WTC11 (cell line): Measurements from ENCODE around the gene TDRD10. TPM values are rescaled to one million over a fixed set of nuclear protein-coding genes. Genes with fewer than 3 reads are reported as not detected.
A peak's percentile ranks its signal among the peaks of the same experiment; 100 is the strongest.

Source experiments
- ATAC-seq: fragments of 200-7000 bp; cut with Tn5 transposase; 2 replicates; pipeline ENCODE4 v1.10.0; 2021; ENCODE audit warnings: mild to moderate bottlenecking, moderate library complexity
- CTCF ChIA-PET: fragments of 300-600 bp; sonication (Branson Sonifier 250); formaldehyde crosslinking; loops from one replicate; lab custom pipeline; 2021; ENCODE audit warnings: antibody characterized with exemption; lab: Charles Lee
- POLR2A ChIA-PET: fragments of 350-600 bp; sonication (Branson Sonifier 250); formaldehyde crosslinking; loops from one replicate; lab custom pipeline; 2021; ENCODE audit warnings: antibody characterized with exemption; lab: Charles Lee
- DNase-seq: peaks from one replicate; pipeline ENCODE4 v3.0.0; 2021; ENCODE audit warnings: low spot score
- H3K27ac Mint-ChIP-seq: 2 replicates; pipeline ENCODE4 v1.8.0; 2021; ENCODE audit warnings: mixed read lengths
- H3K27me3 Mint-ChIP-seq: 2 replicates; pipeline ENCODE4 v1.8.0; 2021; ENCODE audit warnings: low read depth, mild to moderate bottlenecking, moderate library complexity, mixed read lengths
- H3K36me3 Mint-ChIP-seq: 2 replicates; pipeline ENCODE4 v1.8.0; 2021; ENCODE audit warnings: mixed read lengths
- H3K4me1 Mint-ChIP-seq: 2 replicates; pipeline ENCODE4 v1.8.0; 2022; ENCODE audit warnings: mixed read lengths
- H3K4me3 Mint-ChIP-seq: 2 replicates; pipeline ENCODE4 v1.8.0; 2021; ENCODE audit warnings: mild to moderate bottlenecking, moderate library complexity, mixed read lengths
- H3K9me3 Mint-ChIP-seq: 2 replicates; pipeline ENCODE4 v1.8.0; 2021; ENCODE audit warnings: mixed read lengths
- EMX1 ChIP-seq: fragments of 250-450 bp; sonication (Bioruptor Pico); IDR thresholded peaks from 2 replicates; pipeline ENCODE4 v1.8.0; 2021; ENCODE audit warnings: mild to moderate bottlenecking
- ESRRA ChIP-seq: sonication (generic); formaldehyde crosslinking; IDR thresholded peaks from 2 replicates; pipeline ENCODE4 v1.8.1; 2022; ENCODE audit warnings: mild to moderate bottlenecking, missing genetic modification reagents, borderline replicate concordance
- FOXK1 ChIP-seq: sonication (generic); formaldehyde crosslinking; IDR thresholded peaks from 2 replicates; pipeline ENCODE4 v1.8.0; 2022; ENCODE audit warnings: mild to moderate bottlenecking, moderate library complexity, missing genetic modification reagents
- KAT7 ChIP-seq: sonication (generic); formaldehyde crosslinking; IDR thresholded peaks from 2 replicates; pipeline ENCODE4 v1.8.1; 2023; ENCODE audit warnings: missing genetic modification reagents, mild to moderate bottlenecking, borderline replicate concordance
- MXD4 ChIP-seq: fragments of 250-450 bp; sonication (Bioruptor Pico); IDR thresholded peaks from 2 replicates; pipeline ENCODE4 v1.8.0; 2021; ENCODE audit warnings: mild to moderate bottlenecking, moderate library complexity, borderline replicate concordance
- SMAD3 ChIP-seq: sonication (generic); formaldehyde crosslinking; IDR thresholded peaks from 2 replicates; pipeline ENCODE4 v1.8.0; 2022; ENCODE audit warnings: missing genetic modification reagents, mild to moderate bottlenecking, borderline replicate concordance
- TEAD4 ChIP-seq: sonication (generic); formaldehyde crosslinking; IDR thresholded peaks from 2 replicates; pipeline ENCODE4 v1.8.0; 2022; ENCODE audit warnings: mild to moderate bottlenecking, missing genetic modification reagents
- ZBTB21 ChIP-seq: sonication (generic); formaldehyde crosslinking; IDR thresholded peaks from 2 replicates; pipeline ENCODE4 v1.8.1; 2023; ENCODE audit warnings: mild to moderate bottlenecking, missing genetic modification reagents, borderline replicate concordance
- total RNA-seq: library from RNA; stranded (reverse); gene quantifications from 3 replicates; pipeline ENCODE4 v1.2.3, GENCODE V29; 2021
- TF ChIP-seq, protein P1 (sequence below): fragments of 250-450 bp; sonication (Bioruptor Pico); IDR thresholded peaks from 2 replicates; pipeline ENCODE4 v1.9.0; 2021; ENCODE audit warnings: mild to moderate bottlenecking, borderline replicate concordance
- TF ChIP-seq, protein P2 (sequence below): fragments of 200-600 bp; IDR thresholded peaks from 2 replicates; pipeline ENCODE4 v1.8.0; 2022; ENCODE audit warnings: antibody characterized with exemption
- TF ChIP-seq, protein P3 (sequence below): sonication (generic); formaldehyde crosslinking; IDR thresholded peaks from 2 replicates; pipeline ENCODE4 v1.8.1; 2022; ENCODE audit warnings: low read depth, missing genetic modification reagents, borderline replicate concordance
- TF ChIP-seq, protein P4 (sequence below): sonication (generic); formaldehyde crosslinking; IDR thresholded peaks from 2 replicates; pipeline ENCODE4 v1.8.1; 2022; ENCODE audit warnings: mild to moderate bottlenecking, missing genetic modification reagents, moderate library complexity, borderline replicate concordance
- TF ChIP-seq, protein P5 (sequence below): sonication (generic); formaldehyde crosslinking; IDR thresholded peaks from 2 replicates; pipeline ENCODE4 v1.8.0; 2023; ENCODE audit warnings: missing genetic modification reagents, mild to moderate bottlenecking, borderline replicate concordance

The TDRD10 gene
- total RNA-seq, 1 experiment from 2014 or later = 0.09 TPM

DNA sequence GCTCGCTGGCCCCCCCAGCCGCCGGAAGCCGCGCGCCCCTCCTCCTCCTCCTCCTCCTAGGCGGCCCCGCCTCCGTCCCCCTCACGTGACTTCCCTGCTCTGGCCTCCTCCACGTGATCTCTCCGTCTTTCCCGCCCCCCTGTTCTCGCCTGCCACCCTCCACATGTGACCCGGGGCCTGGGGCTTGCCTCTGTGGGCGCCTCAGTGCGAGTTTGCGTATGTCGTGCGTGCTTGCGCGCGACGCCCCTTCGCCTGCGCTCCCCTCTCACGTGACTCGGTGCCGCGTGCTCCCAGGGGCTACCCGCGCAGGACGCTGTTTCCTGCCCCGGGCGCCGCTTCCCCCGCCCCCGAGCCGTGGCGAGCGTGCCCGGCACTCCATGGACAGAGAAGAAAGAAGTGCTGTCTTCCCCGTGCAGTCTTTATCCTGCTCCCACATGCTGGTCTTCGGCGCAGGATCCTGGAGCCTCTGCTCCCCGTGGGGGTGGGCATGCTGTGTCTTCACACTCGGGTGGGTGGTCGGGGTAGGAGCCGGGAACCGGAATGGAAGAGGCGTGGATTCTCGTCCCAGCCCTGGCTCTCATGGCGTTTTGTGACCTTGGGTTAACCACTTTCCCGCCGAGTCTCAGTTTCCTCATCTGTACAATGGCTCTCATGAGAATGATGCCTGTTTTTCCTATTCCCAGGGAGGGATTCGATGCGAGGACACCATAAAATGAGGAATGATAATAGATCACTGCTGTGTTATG, 56.9 kb downstream of the TDRD10 start (continued):
- TF ChIP-seq, protein P1, sequence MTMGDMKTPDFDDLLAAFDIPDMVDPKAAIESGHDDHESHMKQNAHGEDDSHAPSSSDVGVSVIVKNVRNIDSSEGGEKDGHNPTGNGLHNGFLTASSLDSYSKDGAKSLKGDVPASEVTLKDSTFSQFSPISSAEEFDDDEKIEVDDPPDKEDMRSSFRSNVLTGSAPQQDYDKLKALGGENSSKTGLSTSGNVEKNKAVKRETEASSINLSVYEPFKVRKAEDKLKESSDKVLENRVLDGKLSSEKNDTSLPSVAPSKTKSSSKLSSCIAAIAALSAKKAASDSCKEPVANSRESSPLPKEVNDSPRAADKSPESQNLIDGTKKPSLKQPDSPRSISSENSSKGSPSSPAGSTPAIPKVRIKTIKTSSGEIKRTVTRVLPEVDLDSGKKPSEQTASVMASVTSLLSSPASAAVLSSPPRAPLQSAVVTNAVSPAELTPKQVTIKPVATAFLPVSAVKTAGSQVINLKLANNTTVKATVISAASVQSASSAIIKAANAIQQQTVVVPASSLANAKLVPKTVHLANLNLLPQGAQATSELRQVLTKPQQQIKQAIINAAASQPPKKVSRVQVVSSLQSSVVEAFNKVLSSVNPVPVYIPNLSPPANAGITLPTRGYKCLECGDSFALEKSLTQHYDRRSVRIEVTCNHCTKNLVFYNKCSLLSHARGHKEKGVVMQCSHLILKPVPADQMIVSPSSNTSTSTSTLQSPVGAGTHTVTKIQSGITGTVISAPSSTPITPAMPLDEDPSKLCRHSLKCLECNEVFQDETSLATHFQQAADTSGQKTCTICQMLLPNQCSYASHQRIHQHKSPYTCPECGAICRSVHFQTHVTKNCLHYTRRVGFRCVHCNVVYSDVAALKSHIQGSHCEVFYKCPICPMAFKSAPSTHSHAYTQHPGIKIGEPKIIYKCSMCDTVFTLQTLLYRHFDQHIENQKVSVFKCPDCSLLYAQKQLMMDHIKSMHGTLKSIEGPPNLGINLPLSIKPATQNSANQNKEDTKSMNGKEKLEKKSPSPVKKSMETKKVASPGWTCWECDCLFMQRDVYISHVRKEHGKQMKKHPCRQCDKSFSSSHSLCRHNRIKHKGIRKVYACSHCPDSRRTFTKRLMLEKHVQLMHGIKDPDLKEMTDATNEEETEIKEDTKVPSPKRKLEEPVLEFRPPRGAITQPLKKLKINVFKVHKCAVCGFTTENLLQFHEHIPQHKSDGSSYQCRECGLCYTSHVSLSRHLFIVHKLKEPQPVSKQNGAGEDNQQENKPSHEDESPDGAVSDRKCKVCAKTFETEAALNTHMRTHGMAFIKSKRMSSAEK = no peak
- TF ChIP-seq ZBTB21 (CRISPR knock-in tag) (peak; percentile 95), FOXK1 (CRISPR knock-in tag) (peak; percentile 98), SMAD3 (CRISPR knock-in tag) (peak; percentile 98), MXD4 (CRISPR knock-in tag) (no peak)

DNA sequence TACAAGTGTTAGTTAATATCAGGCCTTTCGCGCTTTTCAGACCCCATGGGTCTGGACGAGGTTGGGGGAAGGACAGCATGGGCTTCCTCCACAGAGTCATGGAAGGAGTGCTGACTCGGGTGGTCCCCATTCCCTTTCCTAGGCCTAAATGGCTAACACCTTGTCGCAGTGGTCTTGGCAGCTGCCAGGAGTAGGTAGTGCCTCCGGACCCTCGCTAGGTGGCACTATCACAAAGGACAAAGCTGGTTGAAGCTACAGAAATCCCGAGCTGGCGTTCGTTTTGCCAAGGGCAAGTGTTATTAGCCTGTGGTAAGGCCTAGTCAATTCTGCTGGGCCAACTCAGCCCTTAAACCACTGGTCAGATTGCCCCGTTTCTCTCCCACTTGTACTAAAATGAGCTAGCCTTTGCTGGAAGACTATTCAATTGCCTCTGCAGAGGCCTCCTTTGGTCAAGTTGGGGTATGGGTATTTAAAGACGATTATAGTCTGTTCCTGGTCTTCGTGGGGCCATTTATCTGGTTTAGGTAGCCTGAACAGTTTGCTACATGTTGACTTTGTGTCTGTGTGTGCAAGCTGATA, 57.5 kb downstream of the TDRD10 start:
- TF ChIP-seq TEAD4 (CRISPR knock-in tag) (no peak), KAT7 (CRISPR knock-in tag) (no peak)
- TF ChIP-seq, protein P2, sequence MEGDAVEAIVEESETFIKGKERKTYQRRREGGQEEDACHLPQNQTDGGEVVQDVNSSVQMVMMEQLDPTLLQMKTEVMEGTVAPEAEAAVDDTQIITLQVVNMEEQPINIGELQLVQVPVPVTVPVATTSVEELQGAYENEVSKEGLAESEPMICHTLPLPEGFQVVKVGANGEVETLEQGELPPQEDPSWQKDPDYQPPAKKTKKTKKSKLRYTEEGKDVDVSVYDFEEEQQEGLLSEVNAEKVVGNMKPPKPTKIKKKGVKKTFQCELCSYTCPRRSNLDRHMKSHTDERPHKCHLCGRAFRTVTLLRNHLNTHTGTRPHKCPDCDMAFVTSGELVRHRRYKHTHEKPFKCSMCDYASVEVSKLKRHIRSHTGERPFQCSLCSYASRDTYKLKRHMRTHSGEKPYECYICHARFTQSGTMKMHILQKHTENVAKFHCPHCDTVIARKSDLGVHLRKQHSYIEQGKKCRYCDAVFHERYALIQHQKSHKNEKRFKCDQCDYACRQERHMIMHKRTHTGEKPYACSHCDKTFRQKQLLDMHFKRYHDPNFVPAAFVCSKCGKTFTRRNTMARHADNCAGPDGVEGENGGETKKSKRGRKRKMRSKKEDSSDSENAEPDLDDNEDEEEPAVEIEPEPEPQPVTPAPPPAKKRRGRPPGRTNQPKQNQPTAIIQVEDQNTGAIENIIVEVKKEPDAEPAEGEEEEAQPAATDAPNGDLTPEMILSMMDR = peak; percentile 78
- TF ChIP-seq, protein P3, sequence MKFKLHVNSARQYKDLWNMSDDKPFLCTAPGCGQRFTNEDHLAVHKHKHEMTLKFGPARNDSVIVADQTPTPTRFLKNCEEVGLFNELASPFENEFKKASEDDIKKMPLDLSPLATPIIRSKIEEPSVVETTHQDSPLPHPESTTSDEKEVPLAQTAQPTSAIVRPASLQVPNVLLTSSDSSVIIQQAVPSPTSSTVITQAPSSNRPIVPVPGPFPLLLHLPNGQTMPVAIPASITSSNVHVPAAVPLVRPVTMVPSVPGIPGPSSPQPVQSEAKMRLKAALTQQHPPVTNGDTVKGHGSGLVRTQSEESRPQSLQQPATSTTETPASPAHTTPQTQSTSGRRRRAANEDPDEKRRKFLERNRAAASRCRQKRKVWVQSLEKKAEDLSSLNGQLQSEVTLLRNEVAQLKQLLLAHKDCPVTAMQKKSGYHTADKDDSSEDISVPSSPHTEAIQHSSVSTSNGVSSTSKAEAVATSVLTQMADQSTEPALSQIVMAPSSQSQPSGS (CRISPR knock-in tag) = no peak
- no peaks in the 10 kb centered on the region for H3K27me3 Mint-ChIP-seq
- no peaks in the 10 kb centered on the region for H3K9me3 Mint-ChIP-seq
- H3K36me3 Mint-ChIP-seq = peaks cover 18% of the 10 kb centered on the region
- peak overlapping the region; percentile 87 for H3K27ac Mint-ChIP-seq
- ChIA-PET CTCF (interaction anchor here (0.6 to 2.2 kb wide), 53 partner anchors 9 to 608 kb away, joined by 3 to 26 read pairs (median 4); partner anchors contain the start of genes CHRNB2, KCNN3, PBXIP1 and PMVK), POLR2A (interaction anchor here (0.6 to 1.0 kb wide), 2 partner anchors 8 to 52 kb away, joined by 3 to 8 read pairs; partner anchors contain the start of gene CHRNB2)
- DNase-seq (peak; percentile 89), ATAC-seq (peak; percentile 78)
- H3K4me1 Mint-ChIP-seq = peaks cover 28% of the 10 kb centered on the region
- peak overlapping the region; percentile 67 for H3K4me3 Mint-ChIP-seq

DNA sequence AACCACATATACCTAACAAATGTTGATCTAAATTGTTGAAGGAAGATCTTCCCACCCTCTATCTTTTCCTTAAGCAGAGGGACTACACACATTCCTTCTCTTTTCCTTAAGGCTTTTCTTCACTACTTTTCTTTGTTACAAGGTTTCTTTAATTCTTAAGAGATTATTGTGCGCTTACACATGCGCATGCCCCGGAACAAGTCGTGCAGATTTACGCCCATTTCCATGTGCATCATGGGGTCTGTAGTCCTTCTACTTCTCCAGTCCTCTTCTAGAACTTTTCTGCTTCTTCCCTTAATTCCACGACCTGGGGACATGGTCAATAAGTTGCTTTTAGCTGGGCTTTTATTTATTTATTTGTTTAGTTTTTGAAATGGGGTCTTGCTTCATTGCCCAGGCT, 63.9 kb downstream of the TDRD10 start:
- no peak for DNase-seq
- peaks cover 22% of the 10 kb centered on the region for H3K27me3 Mint-ChIP-seq
- H3K9me3 Mint-ChIP-seq = no peaks in the 10 kb centered on the region
- ChIA-PET CTCF (no interaction called here), POLR2A (interaction anchor here (2.3 kb wide), 1 partner anchor 20 kb away, joined by 5 read pairs; no protein-coding TSS in a partner anchor)
- ATAC-seq = no peak
- no peaks in the 10 kb centered on the region for H3K36me3 Mint-ChIP-seq
- no peak overlapping the region for H3K4me3 Mint-ChIP-seq
- no peak overlapping the region for H3K27ac Mint-ChIP-seq
- H3K4me1 Mint-ChIP-seq = peaks cover 19% of the 10 kb centered on the region
- TF ChIP-seq, protein P4, sequence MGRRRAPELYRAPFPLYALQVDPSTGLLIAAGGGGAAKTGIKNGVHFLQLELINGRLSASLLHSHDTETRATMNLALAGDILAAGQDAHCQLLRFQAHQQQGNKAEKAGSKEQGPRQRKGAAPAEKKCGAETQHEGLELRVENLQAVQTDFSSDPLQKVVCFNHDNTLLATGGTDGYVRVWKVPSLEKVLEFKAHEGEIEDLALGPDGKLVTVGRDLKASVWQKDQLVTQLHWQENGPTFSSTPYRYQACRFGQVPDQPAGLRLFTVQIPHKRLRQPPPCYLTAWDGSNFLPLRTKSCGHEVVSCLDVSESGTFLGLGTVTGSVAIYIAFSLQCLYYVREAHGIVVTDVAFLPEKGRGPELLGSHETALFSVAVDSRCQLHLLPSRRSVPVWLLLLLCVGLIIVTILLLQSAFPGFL = no peak
- no peak for TF ChIP-seq ESRRA
- TF ChIP-seq, protein P5, sequence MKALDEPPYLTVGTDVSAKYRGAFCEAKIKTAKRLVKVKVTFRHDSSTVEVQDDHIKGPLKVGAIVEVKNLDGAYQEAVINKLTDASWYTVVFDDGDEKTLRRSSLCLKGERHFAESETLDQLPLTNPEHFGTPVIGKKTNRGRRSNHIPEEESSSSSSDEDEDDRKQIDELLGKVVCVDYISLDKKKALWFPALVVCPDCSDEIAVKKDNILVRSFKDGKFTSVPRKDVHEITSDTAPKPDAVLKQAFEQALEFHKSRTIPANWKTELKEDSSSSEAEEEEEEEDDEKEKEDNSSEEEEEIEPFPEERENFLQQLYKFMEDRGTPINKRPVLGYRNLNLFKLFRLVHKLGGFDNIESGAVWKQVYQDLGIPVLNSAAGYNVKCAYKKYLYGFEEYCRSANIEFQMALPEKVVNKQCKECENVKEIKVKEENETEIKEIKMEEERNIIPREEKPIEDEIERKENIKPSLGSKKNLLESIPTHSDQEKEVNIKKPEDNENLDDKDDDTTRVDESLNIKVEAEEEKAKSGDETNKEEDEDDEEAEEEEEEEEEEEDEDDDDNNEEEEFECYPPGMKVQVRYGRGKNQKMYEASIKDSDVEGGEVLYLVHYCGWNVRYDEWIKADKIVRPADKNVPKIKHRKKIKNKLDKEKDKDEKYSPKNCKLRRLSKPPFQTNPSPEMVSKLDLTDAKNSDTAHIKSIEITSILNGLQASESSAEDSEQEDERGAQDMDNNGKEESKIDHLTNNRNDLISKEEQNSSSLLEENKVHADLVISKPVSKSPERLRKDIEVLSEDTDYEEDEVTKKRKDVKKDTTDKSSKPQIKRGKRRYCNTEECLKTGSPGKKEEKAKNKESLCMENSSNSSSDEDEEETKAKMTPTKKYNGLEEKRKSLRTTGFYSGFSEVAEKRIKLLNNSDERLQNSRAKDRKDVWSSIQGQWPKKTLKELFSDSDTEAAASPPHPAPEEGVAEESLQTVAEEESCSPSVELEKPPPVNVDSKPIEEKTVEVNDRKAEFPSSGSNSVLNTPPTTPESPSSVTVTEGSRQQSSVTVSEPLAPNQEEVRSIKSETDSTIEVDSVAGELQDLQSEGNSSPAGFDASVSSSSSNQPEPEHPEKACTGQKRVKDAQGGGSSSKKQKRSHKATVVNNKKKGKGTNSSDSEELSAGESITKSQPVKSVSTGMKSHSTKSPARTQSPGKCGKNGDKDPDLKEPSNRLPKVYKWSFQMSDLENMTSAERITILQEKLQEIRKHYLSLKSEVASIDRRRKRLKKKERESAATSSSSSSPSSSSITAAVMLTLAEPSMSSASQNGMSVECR (CRISPR knock-in tag) = no peak
- no peak for TF ChIP-seq EMX1 (CRISPR knock-in tag)
